Measurements from ENCODE around the gene MEOX2. TPM values are rescaled to one million over a fixed set of nuclear protein-coding genes. Genes with fewer than 3 reads are reported as not detected.

The MEOX2 gene
- total RNA-seq, 2 donors from 2014 or later: 0.42 to 0.69 TPM

DNA sequence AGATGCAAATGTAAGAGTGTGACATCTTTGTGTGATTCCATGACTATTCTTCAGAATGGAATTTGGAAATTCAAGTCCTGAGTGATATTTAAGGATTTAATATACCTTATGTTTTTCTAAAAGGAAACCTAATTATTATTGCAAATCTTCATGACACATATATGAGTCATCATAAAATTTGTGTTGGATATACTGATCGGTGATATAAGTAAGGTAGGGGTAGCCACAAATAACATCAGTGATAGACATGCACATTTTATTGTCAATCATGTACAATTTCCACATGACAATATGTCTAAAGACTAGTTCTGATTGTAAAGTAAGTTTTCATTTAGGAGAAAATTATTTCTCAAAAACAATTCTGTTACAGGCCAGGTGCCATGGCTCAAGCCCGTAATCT, 65.0 kb downstream of the MEOX2 start:
- Histone ChIP-seq H3K9ac (ENCODE audit: low read depth in 2 of 2, low read length in 2 of 2) (no peak overlapping the region), H3K4me3 (no peak overlapping the region), H3K27ac (no peak overlapping the region), H3K36me3 (no peaks in the 10 kb centered on the region), H3K9me3 (no peaks in the 10 kb centered on the region), H3K27me3 (no peaks in the 10 kb centered on the region), H3K4me1 (no peaks in the 10 kb centered on the region)
- TF ChIP-seq, protein P1, sequence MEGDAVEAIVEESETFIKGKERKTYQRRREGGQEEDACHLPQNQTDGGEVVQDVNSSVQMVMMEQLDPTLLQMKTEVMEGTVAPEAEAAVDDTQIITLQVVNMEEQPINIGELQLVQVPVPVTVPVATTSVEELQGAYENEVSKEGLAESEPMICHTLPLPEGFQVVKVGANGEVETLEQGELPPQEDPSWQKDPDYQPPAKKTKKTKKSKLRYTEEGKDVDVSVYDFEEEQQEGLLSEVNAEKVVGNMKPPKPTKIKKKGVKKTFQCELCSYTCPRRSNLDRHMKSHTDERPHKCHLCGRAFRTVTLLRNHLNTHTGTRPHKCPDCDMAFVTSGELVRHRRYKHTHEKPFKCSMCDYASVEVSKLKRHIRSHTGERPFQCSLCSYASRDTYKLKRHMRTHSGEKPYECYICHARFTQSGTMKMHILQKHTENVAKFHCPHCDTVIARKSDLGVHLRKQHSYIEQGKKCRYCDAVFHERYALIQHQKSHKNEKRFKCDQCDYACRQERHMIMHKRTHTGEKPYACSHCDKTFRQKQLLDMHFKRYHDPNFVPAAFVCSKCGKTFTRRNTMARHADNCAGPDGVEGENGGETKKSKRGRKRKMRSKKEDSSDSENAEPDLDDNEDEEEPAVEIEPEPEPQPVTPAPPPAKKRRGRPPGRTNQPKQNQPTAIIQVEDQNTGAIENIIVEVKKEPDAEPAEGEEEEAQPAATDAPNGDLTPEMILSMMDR (IDR thresholded peaks at IDR 0.05): no peak
- DNase-seq: no peak
- intact Hi-C loops (cut with DNase I): no loop called here

- no peaks in the 10 kb centered on the region for H3K36me3 ChIP-seq
- no peaks in the 10 kb centered on the region for H3K9me3 ChIP-seq
Observed at GRCh38 chr7:15620491-15621185, 65.8 kb downstream of the MEOX2 start.

GRCh38 chr7:15618275-15618674, 68.2 kb downstream of the MEOX2 start:
- H3K4me1 ChIP-seq: no peaks in the 10 kb centered on the region
- no peak overlapping the region for H3K27ac ChIP-seq
- H3K36me3 ChIP-seq: no peaks in the 10 kb centered on the region
- H3K9me3 ChIP-seq: no peaks in the 10 kb centered on the region
- H3K9ac ChIP-seq (ENCODE audit: low read depth in 2 of 2, low read length in 2 of 2): no peak overlapping the region
- H3K27me3 ChIP-seq: no peaks in the 10 kb centered on the region
- H3K4me3 ChIP-seq: no peak overlapping the region
- intact Hi-C loops (cut with DNase I): no loop called here
- TF ChIP-seq, protein P1 (IDR thresholded peaks at IDR 0.05): no peak
- no peak for DNase-seq

More at GRCh38 chr7:15620491-15621185, 65.8 kb downstream of the MEOX2 start:
- Histone ChIP-seq H3K27ac (no peak overlapping the region), H3K4me3 (no peak overlapping the region), H3K4me1 (no peaks in the 10 kb centered on the region), H3K9ac (ENCODE audit: low read depth in 2 of 2, low read length in 2 of 2) (no peak overlapping the region), H3K27me3 (no peaks in the 10 kb centered on the region)
- DNase-seq: no peak
- TF ChIP-seq, protein P1 (IDR thresholded peaks at IDR 0.05): no peak
- intact Hi-C loops (cut with DNase I): no loop called here

DNA sequence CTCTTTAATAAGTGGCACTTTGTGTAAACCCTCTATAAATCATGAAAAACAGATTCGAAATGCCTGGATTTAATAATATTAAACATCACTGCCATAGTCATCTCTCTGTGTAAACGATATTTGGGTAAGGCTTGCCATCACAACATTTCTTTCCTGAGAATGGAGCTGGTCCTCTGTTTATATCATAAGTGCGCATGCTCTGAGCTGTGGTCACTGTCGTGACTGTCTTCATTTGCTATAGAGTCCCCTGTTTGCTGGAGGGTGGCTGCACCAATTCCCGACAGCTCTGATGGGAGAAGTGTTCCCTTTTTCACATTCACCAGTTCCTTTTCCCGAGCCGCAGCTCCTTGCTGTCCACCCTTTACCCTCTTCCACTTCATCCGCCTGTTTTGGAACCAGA, 74.3 kb downstream of the MEOX2 start:
- Histone ChIP-seq H3K4me3 (no peak overlapping the region), H3K9ac (ENCODE audit: low read depth in 2 of 2, low read length in 2 of 2) (no peak overlapping the region), H3K9me3 (no peaks in the 10 kb centered on the region), H3K27ac (no peak overlapping the region), H3K27me3 (no peaks in the 10 kb centered on the region), H3K4me1 (no peaks in the 10 kb centered on the region), H3K36me3 (no peaks in the 10 kb centered on the region)
- TF ChIP-seq, protein P1 (IDR thresholded peaks at IDR 0.05): no peak
- intact Hi-C loops (cut with DNase I): no loop called here
- no peak for DNase-seq

GRCh38 chr7:15610503-15610902, 76.0 kb downstream of the MEOX2 start:
- Histone ChIP-seq H3K9ac (ENCODE audit: low read depth in 2 of 2, low read length in 2 of 2) (no peak overlapping the region), H3K4me1 (no peaks in the 10 kb centered on the region), H3K36me3 (no peaks in the 10 kb centered on the region), H3K27me3 (no peaks in the 10 kb centered on the region), H3K27ac (no peak overlapping the region), H3K4me3 (no peak overlapping the region), H3K9me3 (no peaks in the 10 kb centered on the region)
- intact Hi-C loops (cut with DNase I): no loop called here
- TF ChIP-seq, protein P1 (IDR thresholded peaks at IDR 0.05): no peak
- no peak for DNase-seq
